Neural cell (in vitro differentiated cells): ENCODE results near the gene PRDX1.

Experiments
- CTCF ChIP-seq: fragments of 450-650 bp; IDR thresholded peaks from 2 replicates; pipeline ENCODE4 v1.5.1; 2014; ENCODE audit warnings: antibody characterized with exemption, mild to moderate bottlenecking, moderate library complexity; ENCODE audit not compliant: poor library complexity, severe bottlenecking
- EP300 ChIP-seq: fragments of 450-650 bp; conservative IDR thresholded peaks from 2 replicates; pipeline ENCODE4 v1.6.1; 2014; ENCODE audit warnings: antibody characterized with exemption, mild to moderate bottlenecking, moderate library complexity; ENCODE audit not compliant: poor library complexity, severe bottlenecking
- EZH2 ChIP-seq: fragments of 200-600, 300-800 bp; shearing (Covaris generic), sonication (generic); IDR thresholded peaks from 2 replicates; pipeline ENCODE4 v1.6.1; 2014; ENCODE audit warnings: antibody characterized with exemption, low read length, borderline replicate concordance, mild to moderate bottlenecking; ENCODE audit not compliant: insufficient read depth, poor library complexity, severe bottlenecking
- RAD21 ChIP-seq: fragments of 450-650 bp; conservative IDR thresholded peaks from 2 replicates; pipeline ENCODE4 v1.6.1; 2014; ENCODE audit warnings: antibody characterized with exemption, mild to moderate bottlenecking, moderate library complexity
- SMC3 ChIP-seq: fragments of 450-650 bp; conservative IDR thresholded peaks from 2 replicates; pipeline ENCODE4 v1.6.1; 2014; ENCODE audit warnings: antibody characterized with exemption, mild to moderate bottlenecking, moderate library complexity; ENCODE audit not compliant: poor library complexity

- TF ChIP-seq CTCF (no peak), EP300 (no peak), SMC3 (no peak), RAD21 (no peak), EZH2 (no peak)
These were observed 32.9 kb downstream of the PRDX1 start for GRCh38 chr1:45488666-45489377.
